Suprapubic skin (tissue), 4 donors: Measurements from ENCODE around the gene COL23A1. TPM values are rescaled to one million over a fixed set of nuclear protein-coding genes. Genes with fewer than 3 reads are reported as not detected.
A peak's percentile ranks its signal among the peaks of the same experiment; 100 is the strongest.

Source experiments
- DNase-seq, 2 donors: peaks; one replicate each; pipeline ENCODE4 v3.0.0-alpha.2; 2019; ENCODE audit warnings: low spot score in 2 of 2
- H3K27ac ChIP-seq: fragments of 200-600 bp; sonication (generic); one replicate; pipeline ENCODE4 v1.5.1; 2019
- H3K27me3 ChIP-seq: fragments of 200-600 bp; sonication (generic); one replicate; pipeline ENCODE4 v1.5.1; 2019
- H3K36me3 ChIP-seq: fragments of 200-600 bp; sonication (generic); one replicate; pipeline ENCODE4 v1.5.1; 2019
- H3K4me1 ChIP-seq: fragments of 200-600 bp; sonication (generic); one replicate; pipeline ENCODE4 v1.5.1; 2019
- H3K4me3 ChIP-seq: fragments of 200-600 bp; sonication (generic); one replicate; pipeline ENCODE4 v1.5.1; 2019; ENCODE audit warnings: mild to moderate bottlenecking
- H3K9me3 ChIP-seq: fragments of 200-600 bp; sonication (generic); one replicate; pipeline ENCODE4 v1.5.1; 2019
- EP300 ChIP-seq: sonication (generic); formaldehyde crosslinking; IDR thresholded peaks from one replicate; pipeline ENCODE4 v1.6.1; 2017; ENCODE audit warnings: antibody characterized with exemption
- POLR2A ChIP-seq, 2 donors: fragments of 450-650 bp; IDR thresholded peaks; one replicate each; pipeline ENCODE4 v1.6.1; 2017; ENCODE audit warnings: antibody characterized with exemption in 2 of 2, mild to moderate bottlenecking in 2 of 2, moderate library complexity in 2 of 2
- POLR2AphosphoS5 ChIP-seq, 3 donors: sonication (generic); formaldehyde crosslinking; IDR thresholded peaks; one replicate each; pipeline ENCODE4 v1.6.1; 2017; ENCODE audit warnings: antibody characterized with exemption in 3 of 3
- WGBS: methylation state at CpG from one replicate; pipeline ENCODE4 v1.1.5; 2018; 5-methylcytosine and 5-hydroxymethylcytosine counted together
- total RNA-seq, 4 donors: library from RNA; depleted of rRNA; stranded (reverse); fragments of >200 nt; gene quantifications; one replicate each; pipeline ENCODE4 v1.1.0, GENCODE V29; 2016
- TF ChIP-seq, protein P1 (sequence below), 2 donors: fragments of 200-600 bp in 1 of 2; fragments of 450-650 bp in 1 of 2; sonication (generic) in 1 of 2; IDR thresholded peaks; one replicate each; pipeline ENCODE4 v1.5.1; 2016 to 2019; ENCODE audit warnings: antibody characterized with exemption in 2 of 2, mild to moderate bottlenecking in 1 of 2, moderate library complexity in 1 of 2

COL23A1 gene
- total RNA-seq, 4 donors from 2014 or later = 1.6 to 4.4 (median 3.4) TPM

DNA sequence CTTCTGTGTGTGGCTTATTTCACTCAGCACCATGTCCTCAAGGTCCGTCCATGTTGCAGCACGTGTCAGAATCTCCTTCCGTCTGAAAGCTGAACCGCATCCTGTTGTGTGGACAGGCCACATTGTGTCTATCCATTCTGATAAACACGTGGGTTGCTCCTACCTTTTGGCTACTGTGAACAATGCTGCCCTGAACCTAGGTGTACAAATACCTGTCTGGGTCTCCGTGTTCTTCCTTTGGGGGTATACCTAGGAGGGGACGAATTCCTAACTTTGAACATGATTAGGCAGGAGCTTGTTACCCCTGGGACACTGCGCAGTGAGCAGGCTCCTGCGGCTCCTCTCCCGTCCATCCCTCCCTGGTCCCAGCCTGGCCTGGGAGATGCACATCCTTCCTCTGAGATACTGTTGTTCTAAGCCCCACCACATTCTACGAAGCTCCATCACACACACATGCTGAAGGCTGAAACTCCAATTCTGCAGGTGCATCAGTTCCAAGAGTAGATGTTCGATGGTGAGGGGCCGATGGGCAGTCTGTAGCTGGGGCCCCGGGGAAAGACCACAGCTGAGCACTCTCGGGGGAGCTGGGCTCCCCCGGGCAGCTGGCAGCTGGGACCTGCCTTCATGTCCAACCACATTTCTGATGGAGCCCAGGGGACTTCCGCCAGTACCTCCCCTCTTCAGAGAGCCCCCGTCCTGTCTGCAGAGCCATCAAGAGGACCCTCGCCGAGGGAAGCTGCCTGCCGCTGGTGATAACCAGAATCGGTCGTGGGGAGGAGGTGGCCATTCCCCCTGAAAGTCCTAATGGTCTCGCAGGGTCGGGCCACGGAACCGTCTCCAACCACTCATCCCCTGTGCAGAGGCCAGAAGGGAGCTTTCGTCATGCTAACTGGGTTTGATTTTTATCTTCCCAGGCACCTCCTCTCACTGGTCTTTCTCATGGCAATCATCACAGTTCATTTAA is 120.9 kb downstream of the COL23A1 start:
- peak in 1 of 2 donors; percentile 60 for DNase-seq
- Histone ChIP-seq H3K27ac (no peak overlapping the region), H3K27me3 (no peaks in the 10 kb centered on the region), H3K4me1 (peaks cover 30% of the 10 kb centered on the region), H3K9me3 (no peaks in the 10 kb centered on the region), H3K36me3 (no peaks in the 10 kb centered on the region), H3K4me3 (no peak overlapping the region)
- TF ChIP-seq POLR2A (IDR thresholded peaks at IDR 0.05) (no peak), EP300 (no peak), POLR2AphosphoS5 (IDR thresholded peaks at IDR 0.05) (no peak)
- TF ChIP-seq, protein P1, sequence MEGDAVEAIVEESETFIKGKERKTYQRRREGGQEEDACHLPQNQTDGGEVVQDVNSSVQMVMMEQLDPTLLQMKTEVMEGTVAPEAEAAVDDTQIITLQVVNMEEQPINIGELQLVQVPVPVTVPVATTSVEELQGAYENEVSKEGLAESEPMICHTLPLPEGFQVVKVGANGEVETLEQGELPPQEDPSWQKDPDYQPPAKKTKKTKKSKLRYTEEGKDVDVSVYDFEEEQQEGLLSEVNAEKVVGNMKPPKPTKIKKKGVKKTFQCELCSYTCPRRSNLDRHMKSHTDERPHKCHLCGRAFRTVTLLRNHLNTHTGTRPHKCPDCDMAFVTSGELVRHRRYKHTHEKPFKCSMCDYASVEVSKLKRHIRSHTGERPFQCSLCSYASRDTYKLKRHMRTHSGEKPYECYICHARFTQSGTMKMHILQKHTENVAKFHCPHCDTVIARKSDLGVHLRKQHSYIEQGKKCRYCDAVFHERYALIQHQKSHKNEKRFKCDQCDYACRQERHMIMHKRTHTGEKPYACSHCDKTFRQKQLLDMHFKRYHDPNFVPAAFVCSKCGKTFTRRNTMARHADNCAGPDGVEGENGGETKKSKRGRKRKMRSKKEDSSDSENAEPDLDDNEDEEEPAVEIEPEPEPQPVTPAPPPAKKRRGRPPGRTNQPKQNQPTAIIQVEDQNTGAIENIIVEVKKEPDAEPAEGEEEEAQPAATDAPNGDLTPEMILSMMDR (IDR thresholded peaks at IDR 0.05) = no peak
- 86% methylated on average over 28 of the region's 28 CpGs for WGBS

DNA sequence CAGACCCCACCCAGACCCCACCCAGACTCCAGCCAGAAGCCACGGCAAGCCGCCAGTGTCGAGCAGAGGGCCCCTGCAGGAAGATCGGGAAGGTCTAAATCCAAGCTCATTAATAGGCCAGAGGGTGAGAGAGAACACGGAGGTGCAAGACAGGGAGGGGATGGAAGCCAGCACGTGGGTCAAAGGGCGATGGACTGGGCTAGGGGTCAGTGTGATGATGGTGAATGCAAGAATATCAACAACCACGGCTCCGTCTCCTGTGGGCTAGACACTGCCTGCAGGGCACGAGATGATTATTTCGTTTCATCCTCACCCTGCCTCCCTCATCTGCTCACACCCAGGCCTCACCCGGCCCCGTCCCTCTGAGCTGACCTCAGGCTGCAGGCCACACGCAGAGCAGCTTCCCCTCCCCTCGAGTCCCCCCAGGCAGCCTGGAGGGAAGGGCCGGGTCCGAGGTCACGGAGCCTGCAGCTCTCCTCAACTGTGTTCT is 122.0 kb downstream of the COL23A1 start:
- peak in 1 of 2 donors; percentile 60 for DNase-seq
- Histone ChIP-seq H3K4me3 (no peak overlapping the region), H3K27me3 (no peaks in the 10 kb centered on the region), H3K27ac (peak overlapping the region; percentile 69), H3K9me3 (no peaks in the 10 kb centered on the region), H3K4me1 (peaks cover 27% of the 10 kb centered on the region), H3K36me3 (no peaks in the 10 kb centered on the region)
- TF ChIP-seq EP300 = no peak
- TF ChIP-seq, protein P1 (IDR thresholded peaks at IDR 0.05) = no peak
- WGBS = 24% methylated on average over 18 of the region's 18 CpGs

DNA sequence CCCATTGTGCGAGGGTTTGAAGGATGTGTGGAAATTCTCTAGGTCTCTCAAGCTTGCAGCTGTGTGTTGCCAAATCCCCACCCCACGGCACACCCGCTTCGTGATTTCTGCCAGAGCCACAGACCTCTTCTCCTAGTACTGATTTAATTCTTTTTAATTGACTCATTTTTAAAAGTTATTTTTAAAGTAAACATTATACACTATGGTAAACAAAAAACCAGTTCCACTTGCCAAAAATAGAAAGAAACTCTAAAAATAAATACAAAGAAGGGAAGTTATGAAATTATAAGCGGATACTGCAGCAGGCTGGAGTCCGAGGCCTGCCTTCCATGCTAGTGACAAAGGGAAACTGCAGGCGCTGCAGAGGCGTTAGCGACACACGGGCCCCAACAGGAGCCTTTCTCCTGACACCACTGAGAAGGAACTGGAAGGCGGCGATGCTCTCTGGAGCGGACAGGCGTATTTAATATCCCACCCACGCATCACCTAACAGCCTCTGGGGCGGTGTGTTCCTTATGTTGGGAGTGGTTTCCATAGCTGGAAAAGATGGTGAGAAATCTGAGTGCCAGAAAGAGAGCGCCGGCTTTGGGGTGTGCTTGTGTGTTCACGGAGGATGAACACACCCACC is 122.5 kb downstream of the COL23A1 start:
- DNase-seq = peak in 1 of 2 donors; percentile 79
- Histone ChIP-seq H3K4me1 (peaks cover 27% of the 10 kb centered on the region), H3K9me3 (no peaks in the 10 kb centered on the region), H3K27me3 (no peaks in the 10 kb centered on the region), H3K36me3 (no peaks in the 10 kb centered on the region), H3K4me3 (no peak overlapping the region), H3K27ac (peak overlapping the region; percentile 69)
- TF ChIP-seq, protein P1 (IDR thresholded peaks at IDR 0.05) = no peak
- TF ChIP-seq POLR2A (IDR thresholded peaks at IDR 0.05) = no peak
- TF ChIP-seq EP300 = no peak
- no peak for TF ChIP-seq POLR2AphosphoS5 (IDR thresholded peaks at IDR 0.05)
- WGBS = 5% methylated on average over 19 of the region's 19 CpGs

DNA sequence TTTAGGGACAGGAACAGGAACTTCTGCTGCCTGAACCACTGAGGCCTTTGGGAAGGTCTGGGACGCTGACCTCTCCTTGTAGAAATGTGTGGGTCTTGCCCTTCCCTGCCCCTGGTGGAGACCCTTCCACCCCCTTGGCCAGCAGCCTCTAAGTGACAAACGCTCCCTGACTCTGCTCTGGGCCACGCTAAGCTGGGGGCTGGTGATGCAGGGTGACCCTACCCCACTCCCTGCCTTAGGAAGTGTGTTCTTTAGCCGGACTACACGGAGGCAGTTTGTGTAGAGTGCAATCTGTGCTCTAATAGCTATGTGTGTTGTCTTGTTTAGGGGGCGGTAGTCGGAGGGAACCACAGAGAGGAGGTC is 123.0 kb downstream of the COL23A1 start:
- Histone ChIP-seq H3K4me1 (peaks cover 25% of the 10 kb centered on the region), H3K4me3 (no peak overlapping the region), H3K27ac (peak overlapping the region; percentile 69), H3K9me3 (no peaks in the 10 kb centered on the region), H3K27me3 (no peaks in the 10 kb centered on the region), H3K36me3 (no peaks in the 10 kb centered on the region)
- WGBS = 44% methylated on average over 7 of the region's 7 CpGs
- DNase-seq = no peak
- TF ChIP-seq POLR2A (IDR thresholded peaks at IDR 0.05) = no peak
- TF ChIP-seq EP300 = no peak
- TF ChIP-seq, protein P1 (IDR thresholded peaks at IDR 0.05) = no peak
- no peak for TF ChIP-seq POLR2AphosphoS5 (IDR thresholded peaks at IDR 0.05)

DNA sequence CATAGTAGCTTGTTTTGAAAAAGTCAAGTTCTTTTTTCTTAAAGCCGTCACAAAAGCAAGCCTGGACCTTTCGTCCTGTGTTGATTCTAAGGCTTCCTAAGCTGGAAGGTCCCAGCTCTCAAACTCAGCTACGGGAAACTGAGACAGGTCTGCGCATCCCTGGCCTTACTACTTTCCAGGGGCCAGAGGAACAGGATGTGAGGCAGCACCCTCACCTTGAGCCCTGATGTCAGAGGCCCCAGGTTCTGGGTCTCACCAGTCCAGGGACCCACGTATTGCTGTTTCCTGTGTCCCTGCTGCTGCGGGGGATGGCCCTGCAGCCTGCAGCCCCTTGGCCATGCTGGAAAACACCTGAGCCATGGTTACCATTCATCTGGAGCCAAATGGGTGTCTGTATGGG is 123.9 kb downstream of the COL23A1 start:
- no peaks in the 10 kb centered on the region for H3K27me3 ChIP-seq
- TF ChIP-seq, protein P1 (IDR thresholded peaks at IDR 0.05) = no peak
- TF ChIP-seq EP300 (no peak), POLR2AphosphoS5 (IDR thresholded peaks at IDR 0.05) (no peak), POLR2A (IDR thresholded peaks at IDR 0.05) (no peak)
- peaks cover 21% of the 10 kb centered on the region for H3K4me1 ChIP-seq
- DNase-seq = peak in 1 of 2 donors; percentile 47
- no peaks in the 10 kb centered on the region for H3K36me3 ChIP-seq
- H3K27ac ChIP-seq = no peak overlapping the region
- no peaks in the 10 kb centered on the region for H3K9me3 ChIP-seq
- WGBS = 100% methylated on average over 4 of the region's 6 CpGs
- H3K4me3 ChIP-seq = no peak overlapping the region
